OCI-LY7 (cell line): ENCODE measurements around the gene ZNF837.

Source experiments
- EZH2phosphoT487 ChIP-seq: fragments of 200-600 bp; sonication (generic); IDR thresholded peaks from 2 replicates; pipeline ENCODE4 v1.6.1; 2018; ENCODE audit warnings: low read depth, borderline replicate concordance, mild to moderate bottlenecking, mixed run types, antibody characterized with exemption, low read length, moderate library complexity, mixed read lengths
- TF ChIP-seq, protein P1 (sequence below): fragments of 200-600 bp; sonication (generic); conservative IDR thresholded peaks from 2 replicates; pipeline ENCODE4 v1.5.1; 2014; ENCODE audit warnings: mild to moderate bottlenecking, antibody characterized with exemption, low read length, moderate library complexity, mixed read lengths

- TF ChIP-seq, protein P1, sequence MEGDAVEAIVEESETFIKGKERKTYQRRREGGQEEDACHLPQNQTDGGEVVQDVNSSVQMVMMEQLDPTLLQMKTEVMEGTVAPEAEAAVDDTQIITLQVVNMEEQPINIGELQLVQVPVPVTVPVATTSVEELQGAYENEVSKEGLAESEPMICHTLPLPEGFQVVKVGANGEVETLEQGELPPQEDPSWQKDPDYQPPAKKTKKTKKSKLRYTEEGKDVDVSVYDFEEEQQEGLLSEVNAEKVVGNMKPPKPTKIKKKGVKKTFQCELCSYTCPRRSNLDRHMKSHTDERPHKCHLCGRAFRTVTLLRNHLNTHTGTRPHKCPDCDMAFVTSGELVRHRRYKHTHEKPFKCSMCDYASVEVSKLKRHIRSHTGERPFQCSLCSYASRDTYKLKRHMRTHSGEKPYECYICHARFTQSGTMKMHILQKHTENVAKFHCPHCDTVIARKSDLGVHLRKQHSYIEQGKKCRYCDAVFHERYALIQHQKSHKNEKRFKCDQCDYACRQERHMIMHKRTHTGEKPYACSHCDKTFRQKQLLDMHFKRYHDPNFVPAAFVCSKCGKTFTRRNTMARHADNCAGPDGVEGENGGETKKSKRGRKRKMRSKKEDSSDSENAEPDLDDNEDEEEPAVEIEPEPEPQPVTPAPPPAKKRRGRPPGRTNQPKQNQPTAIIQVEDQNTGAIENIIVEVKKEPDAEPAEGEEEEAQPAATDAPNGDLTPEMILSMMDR: no peak
- no peak for TF ChIP-seq EZH2phosphoT487
Measured at GRCh38 chr19:58326914-58327726, 53.7 kb downstream of the ZNF837 start, which contains the start of gene ZSCAN22.
